ENCODE results near the gene SHISA9. TPM values are rescaled to one million over a fixed set of nuclear protein-coding genes. Genes with fewer than 3 reads are reported as not detected.

The SHISA9 gene
- total and polyA plus RNA-seq, 2 donors from 2014 or later: 0.95 to 2.8 TPM

DNA sequence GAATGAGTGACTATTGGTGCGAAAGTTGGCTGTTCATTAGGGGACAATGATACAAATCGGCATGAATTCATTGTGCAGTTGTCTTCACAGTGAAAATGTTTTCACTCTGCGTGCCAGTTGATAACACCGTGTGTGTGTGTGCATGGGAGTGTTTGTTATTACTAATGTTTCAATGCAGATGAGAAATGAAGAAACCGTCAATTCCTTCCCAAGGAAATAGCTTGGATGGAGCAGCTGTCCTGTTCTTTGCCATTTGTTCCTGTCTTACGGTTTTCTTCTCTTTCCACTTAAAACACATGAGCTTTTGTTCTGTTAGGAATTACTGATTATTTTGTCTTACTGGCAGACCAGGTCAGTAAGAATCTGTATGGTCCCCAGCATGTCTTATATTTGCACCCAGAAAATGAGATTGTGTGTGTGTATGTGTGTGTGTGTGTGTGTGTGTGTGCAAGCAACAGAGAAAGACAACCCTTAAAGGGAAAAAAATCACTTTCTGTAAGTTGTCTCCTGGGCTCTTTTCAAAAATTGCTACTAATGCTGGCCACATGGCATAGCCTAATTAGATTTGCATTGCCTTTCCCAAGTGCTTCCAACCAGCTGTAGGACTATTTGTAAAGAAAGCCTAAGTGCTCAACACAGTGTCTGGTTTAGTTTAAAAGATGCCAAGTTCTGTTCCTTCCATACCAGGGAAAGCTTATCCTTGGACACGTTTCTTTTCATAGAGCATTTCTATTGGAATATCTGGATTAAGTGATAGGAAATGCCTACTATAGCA is 23.8 kb downstream of the SHISA9 start:
- no peak for FAIRE-seq
- no peak overlapping the region for H3K27ac ChIP-seq (ENCODE audit: low read depth in 2 of 2, low read length in 2 of 2)
- no peaks in the 10 kb centered on the region for H3K36me3 ChIP-seq (ENCODE audit: control insufficient read depth in 2 of 3, insufficient read depth in 3 of 3, low read length in 3 of 3)
- DNase-seq: no peak
- no peaks in the 10 kb centered on the region for H3K27me3 ChIP-seq (ENCODE audit: control insufficient read depth, insufficient read depth, low read length)
- TF ChIP-seq, protein P1, sequence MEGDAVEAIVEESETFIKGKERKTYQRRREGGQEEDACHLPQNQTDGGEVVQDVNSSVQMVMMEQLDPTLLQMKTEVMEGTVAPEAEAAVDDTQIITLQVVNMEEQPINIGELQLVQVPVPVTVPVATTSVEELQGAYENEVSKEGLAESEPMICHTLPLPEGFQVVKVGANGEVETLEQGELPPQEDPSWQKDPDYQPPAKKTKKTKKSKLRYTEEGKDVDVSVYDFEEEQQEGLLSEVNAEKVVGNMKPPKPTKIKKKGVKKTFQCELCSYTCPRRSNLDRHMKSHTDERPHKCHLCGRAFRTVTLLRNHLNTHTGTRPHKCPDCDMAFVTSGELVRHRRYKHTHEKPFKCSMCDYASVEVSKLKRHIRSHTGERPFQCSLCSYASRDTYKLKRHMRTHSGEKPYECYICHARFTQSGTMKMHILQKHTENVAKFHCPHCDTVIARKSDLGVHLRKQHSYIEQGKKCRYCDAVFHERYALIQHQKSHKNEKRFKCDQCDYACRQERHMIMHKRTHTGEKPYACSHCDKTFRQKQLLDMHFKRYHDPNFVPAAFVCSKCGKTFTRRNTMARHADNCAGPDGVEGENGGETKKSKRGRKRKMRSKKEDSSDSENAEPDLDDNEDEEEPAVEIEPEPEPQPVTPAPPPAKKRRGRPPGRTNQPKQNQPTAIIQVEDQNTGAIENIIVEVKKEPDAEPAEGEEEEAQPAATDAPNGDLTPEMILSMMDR (IDR thresholded peaks at IDR 0.05; ENCODE audit: borderline replicate concordance, extremely low read depth, insufficient read depth): no peak
- H3K4me1 ChIP-seq (ENCODE audit: control insufficient read depth in 2 of 3, insufficient read depth in 2 of 3, low read depth in 1 of 3, low read length in 3 of 3): no peaks in the 10 kb centered on the region
- intact Hi-C loops (cut with DNase I): no loop called here
- H3K9ac ChIP-seq (ENCODE audit: low read length in 3 of 3): no peak overlapping the region
- no peak overlapping the region for H3K4me3 ChIP-seq (ENCODE audit: low read length in 3 of 3)
- H3K9me3 ChIP-seq (ENCODE audit: control insufficient read depth in 2 of 3, insufficient read depth in 1 of 3, low read length in 3 of 3): no peaks in the 10 kb centered on the region

DNA sequence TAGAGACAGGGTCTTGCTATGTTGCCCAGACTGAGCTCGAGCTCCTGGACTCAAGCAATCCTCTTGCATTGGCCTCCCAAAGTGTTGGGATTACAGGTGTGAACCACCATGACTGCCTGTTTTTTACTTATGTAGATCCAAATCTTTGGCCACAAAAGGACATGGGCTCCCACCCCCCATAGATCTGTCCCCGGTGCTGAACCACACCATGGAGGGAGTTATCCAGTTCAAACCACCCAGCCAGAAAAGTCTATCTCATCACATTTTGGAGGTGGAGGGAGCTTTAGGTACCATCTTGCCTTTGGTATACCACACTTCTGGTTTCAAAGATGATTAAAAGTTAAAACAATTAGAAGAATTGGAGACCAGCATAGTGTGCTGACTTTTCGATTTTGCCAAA is 26.2 kb downstream of the SHISA9 start:
- intact Hi-C loops (cut with DNase I): no loop called here

DNA sequence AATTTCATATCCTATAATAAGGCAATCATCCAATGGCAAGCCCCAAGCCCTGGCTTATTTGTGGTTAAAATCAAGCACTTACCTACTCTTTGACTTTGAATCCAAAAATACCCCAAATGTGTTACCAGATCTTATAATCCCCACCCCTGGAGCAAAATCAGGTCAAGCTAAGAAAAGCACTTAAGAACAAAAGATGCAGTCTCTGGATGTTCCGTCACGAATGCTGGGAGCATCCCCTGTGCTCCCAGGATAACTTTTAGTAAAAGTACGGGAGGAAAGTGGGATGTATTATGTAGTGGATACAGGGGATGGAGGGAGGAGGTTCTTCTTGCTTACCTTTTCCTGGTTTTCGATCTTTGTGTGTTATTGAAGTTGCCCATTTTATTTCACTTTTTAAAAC is 29.5 kb downstream of the SHISA9 start:
- Histone ChIP-seq H3K4me3 (ENCODE audit: low read length in 3 of 3) (no peak overlapping the region), H3K27me3 (ENCODE audit: control insufficient read depth, insufficient read depth, low read length) (no peaks in the 10 kb centered on the region), H3K27ac (ENCODE audit: low read depth in 2 of 2, low read length in 2 of 2) (no peak overlapping the region), H3K9ac (ENCODE audit: low read length in 3 of 3) (no peak overlapping the region), H3K9me3 (ENCODE audit: control insufficient read depth in 2 of 3, insufficient read depth in 1 of 3, low read length in 3 of 3) (no peaks in the 10 kb centered on the region), H3K36me3 (ENCODE audit: control insufficient read depth in 2 of 3, insufficient read depth in 3 of 3, low read length in 3 of 3) (no peaks in the 10 kb centered on the region), H3K4me1 (ENCODE audit: control insufficient read depth in 2 of 3, insufficient read depth in 2 of 3, low read depth in 1 of 3, low read length in 3 of 3) (no peaks in the 10 kb centered on the region)
- DNase-seq: no peak
- intact Hi-C loops (cut with DNase I): no loop called here
- TF ChIP-seq, protein P1 (IDR thresholded peaks at IDR 0.05; ENCODE audit: borderline replicate concordance, extremely low read depth, insufficient read depth): no peak
- FAIRE-seq: no peak

More for the DNA sequence above, 26.2 kb downstream of the SHISA9 start:
- no peaks in the 10 kb centered on the region for H3K27me3 ChIP-seq (ENCODE audit: control insufficient read depth, insufficient read depth, low read length)
- H3K4me1 ChIP-seq (ENCODE audit: control insufficient read depth in 2 of 3, insufficient read depth in 2 of 3, low read depth in 1 of 3, low read length in 3 of 3): no peaks in the 10 kb centered on the region
- H3K27ac ChIP-seq (ENCODE audit: low read depth in 2 of 2, low read length in 2 of 2): no peak overlapping the region
- DNase-seq (no peak), FAIRE-seq (no peak)
- H3K36me3 ChIP-seq (ENCODE audit: control insufficient read depth in 2 of 3, insufficient read depth in 3 of 3, low read length in 3 of 3): no peaks in the 10 kb centered on the region
- no peak overlapping the region for H3K4me3 ChIP-seq (ENCODE audit: low read length in 3 of 3)
- TF ChIP-seq, protein P1 (IDR thresholded peaks at IDR 0.05; ENCODE audit: borderline replicate concordance, extremely low read depth, insufficient read depth): no peak
- no peak overlapping the region for H3K9ac ChIP-seq (ENCODE audit: low read length in 3 of 3)
- H3K9me3 ChIP-seq (ENCODE audit: control insufficient read depth in 2 of 3, insufficient read depth in 1 of 3, low read length in 3 of 3): no peaks in the 10 kb centered on the region

Data from kidney (tissue), 14 donors.